ENCODE results near the gene TMEM167A.
A peak's percentile ranks its signal among the peaks of the same experiment; 100 is the strongest.
"Not testable (repeated sequence)": the region's sequence is repeated elsewhere in the genome, so short reads cannot be mapped to it uniquely, and the experiment has no call there.

TMEM167A gene

GRCh38 chr5:83090169-83090568 is 13.0 kb upstream of the TMEM167A start:
- Histone ChIP-seq H3K27me3 (ENCODE audit: control insufficient read depth in 1 of 2, insufficient read depth in 2 of 2, low read length in 2 of 2) (no peaks in the 10 kb centered on the region), H3K4me1 (ENCODE audit: control insufficient read depth, insufficient read depth, low read length) (no peaks in the 10 kb centered on the region), H3K9me3 (ENCODE audit: control insufficient read depth in 2 of 2, low read length in 2 of 2) (peaks cover 0 to 3% of the 10 kb centered on the region in 2 donors), H3K9ac (ENCODE audit: low read length in 2 of 2) (no peak overlapping the region), H3K36me3 (ENCODE audit: control insufficient read depth in 2 of 2, insufficient read depth in 2 of 2, low read length in 2 of 2) (no peaks in the 10 kb centered on the region), H3K27ac (ENCODE audit: low read length) (no peak overlapping the region), H3K4me3 (ENCODE audit: low read length in 2 of 2) (no peak overlapping the region)

- no peaks in the 10 kb centered on the region for H3K4me1 ChIP-seq (ENCODE audit: control insufficient read depth, insufficient read depth, low read length)
- H3K4me3 ChIP-seq (ENCODE audit: low read length in 2 of 2), result no peak overlapping the region
- H3K27ac ChIP-seq (ENCODE audit: low read length), result no peak overlapping the region
- H3K9ac ChIP-seq (ENCODE audit: low read length in 2 of 2), result no peak overlapping the region
- no peaks in the 10 kb centered on the region for H3K27me3 ChIP-seq (ENCODE audit: control insufficient read depth in 1 of 2, insufficient read depth in 2 of 2, low read length in 2 of 2)
- no peaks in the 10 kb centered on the region for H3K36me3 ChIP-seq (ENCODE audit: control insufficient read depth in 2 of 2, insufficient read depth in 2 of 2, low read length in 2 of 2)
- H3K9me3 ChIP-seq (ENCODE audit: control insufficient read depth in 2 of 2, low read length in 2 of 2), result no peaks in the 10 kb centered on the region
These were observed 7.9 kb upstream of the TMEM167A start for GRCh38 chr5:83085106-83085505.

GRCh38 chr5:83084336-83084735 is 7.1 kb upstream of the TMEM167A start:
- H3K36me3 ChIP-seq (ENCODE audit: control insufficient read depth in 2 of 2, insufficient read depth in 2 of 2, low read length in 2 of 2), result no peaks in the 10 kb centered on the region

GRCh38 chr5:83082750-83083149 is 5.6 kb upstream of the TMEM167A start:
- Histone ChIP-seq H3K4me1 (ENCODE audit: control insufficient read depth, insufficient read depth, low read length) (no peaks in the 10 kb centered on the region), H3K9ac (ENCODE audit: low read length in 2 of 2) (no peak overlapping the region), H3K27ac (ENCODE audit: low read length) (no peak overlapping the region), H3K36me3 (ENCODE audit: control insufficient read depth in 2 of 2, insufficient read depth in 2 of 2, low read length in 2 of 2) (no peaks in the 10 kb centered on the region), H3K4me3 (ENCODE audit: low read length in 2 of 2) (no peak overlapping the region), H3K27me3 (ENCODE audit: control insufficient read depth in 1 of 2, insufficient read depth in 2 of 2, low read length in 2 of 2) (no peaks in the 10 kb centered on the region), H3K9me3 (ENCODE audit: control insufficient read depth in 2 of 2, low read length in 2 of 2) (no peaks in the 10 kb centered on the region)

More at GRCh38 chr5:83084336-83084735, 7.1 kb upstream of the TMEM167A start:
- Histone ChIP-seq H3K27me3 (ENCODE audit: control insufficient read depth in 1 of 2, insufficient read depth in 2 of 2, low read length in 2 of 2) (no peaks in the 10 kb centered on the region), H3K9me3 (ENCODE audit: control insufficient read depth in 2 of 2, low read length in 2 of 2) (no peaks in the 10 kb centered on the region), H3K4me1 (ENCODE audit: control insufficient read depth, insufficient read depth, low read length) (no peaks in the 10 kb centered on the region), H3K9ac (ENCODE audit: low read length in 2 of 2) (no peak overlapping the region), H3K4me3 (ENCODE audit: low read length in 2 of 2) (no peak overlapping the region), H3K27ac (ENCODE audit: low read length) (no peak overlapping the region)

GRCh38 chr5:83077662-83078261 is 568 bp upstream of the TMEM167A start:
- Histone ChIP-seq H3K4me3 (ENCODE audit: low read length in 2 of 2) (peak overlapping the region; percentile 93 to 96), H3K27ac (ENCODE audit: low read length) (peak overlapping the region; percentile 66), H3K9me3 (ENCODE audit: control insufficient read depth in 2 of 2, low read length in 2 of 2) (no peaks in the 10 kb centered on the region), H3K36me3 (ENCODE audit: control insufficient read depth in 2 of 2, insufficient read depth in 2 of 2, low read length in 2 of 2) (no peaks in the 10 kb centered on the region), H3K4me1 (ENCODE audit: control insufficient read depth, insufficient read depth, low read length) (peaks cover 3% of the 10 kb centered on the region), H3K27me3 (ENCODE audit: control insufficient read depth in 1 of 2, insufficient read depth in 2 of 2, low read length in 2 of 2) (no peaks in the 10 kb centered on the region), H3K9ac (ENCODE audit: low read length in 2 of 2) (peak overlapping the region; percentile 91 to 95)

GRCh38 chr5:83072966-83073365 is 4.2 kb downstream of the TMEM167A start:
- Histone ChIP-seq H3K27me3 (ENCODE audit: control insufficient read depth in 1 of 2, insufficient read depth in 2 of 2, low read length in 2 of 2) (no peaks in the 10 kb centered on the region), H3K4me1 (ENCODE audit: control insufficient read depth, insufficient read depth, low read length) (peaks cover 3% of the 10 kb centered on the region), H3K9me3 (ENCODE audit: control insufficient read depth in 2 of 2, low read length in 2 of 2) (no peaks in the 10 kb centered on the region), H3K36me3 (ENCODE audit: control insufficient read depth in 2 of 2, insufficient read depth in 2 of 2, low read length in 2 of 2) (no peaks in the 10 kb centered on the region), H3K4me3 (ENCODE audit: low read length in 2 of 2) (no peak overlapping the region), H3K27ac (ENCODE audit: low read length) (no peak overlapping the region), H3K9ac (ENCODE audit: low read length in 2 of 2) (no peak overlapping the region)

- Histone ChIP-seq H3K4me1 (ENCODE audit: control insufficient read depth, insufficient read depth, low read length) (peaks cover 3% of the 10 kb centered on the region), H3K9me3 (ENCODE audit: control insufficient read depth in 2 of 2, low read length in 2 of 2) (no peaks in the 10 kb centered on the region), H3K36me3 (ENCODE audit: control insufficient read depth in 2 of 2, insufficient read depth in 2 of 2, low read length in 2 of 2) (no peaks in the 10 kb centered on the region), H3K27ac (ENCODE audit: low read length) (no peak overlapping the region), H3K4me3 (ENCODE audit: low read length in 2 of 2) (no peak overlapping the region), H3K9ac (ENCODE audit: low read length in 2 of 2) (no peak overlapping the region), H3K27me3 (ENCODE audit: control insufficient read depth in 1 of 2, insufficient read depth in 2 of 2, low read length in 2 of 2) (no peaks in the 10 kb centered on the region)
These were observed 5.7 kb downstream of the TMEM167A start for GRCh38 chr5:83071286-83072051.

- no peaks in the 10 kb centered on the region for H3K9me3 ChIP-seq (ENCODE audit: control insufficient read depth in 2 of 2, low read length in 2 of 2)
- H3K27ac ChIP-seq (ENCODE audit: low read length), result no peak overlapping the region
- H3K27me3 ChIP-seq (ENCODE audit: control insufficient read depth in 1 of 2, insufficient read depth in 2 of 2, low read length in 2 of 2), result no peaks in the 10 kb centered on the region
- H3K4me1 ChIP-seq (ENCODE audit: control insufficient read depth, insufficient read depth, low read length), result no peaks in the 10 kb centered on the region
- H3K9ac ChIP-seq (ENCODE audit: low read length in 2 of 2), result no peak overlapping the region
- no peak overlapping the region for H3K4me3 ChIP-seq (ENCODE audit: low read length in 2 of 2)
- H3K36me3 ChIP-seq (ENCODE audit: control insufficient read depth in 2 of 2, insufficient read depth in 2 of 2, low read length in 2 of 2), result no peaks in the 10 kb centered on the region
These were observed 7.9 kb downstream of the TMEM167A start for GRCh38 chr5:83069096-83069799.

- not testable (repeated sequence) for H3K4me1 ChIP-seq (ENCODE audit: control insufficient read depth, insufficient read depth, low read length); H3K36me3 ChIP-seq (ENCODE audit: control insufficient read depth in 2 of 2, insufficient read depth in 2 of 2, low read length in 2 of 2)
These were observed 9.8 kb downstream of the TMEM167A start for GRCh38 chr5:83067377-83067776.

GRCh38 chr5:83066548-83067110 is 10.6 kb downstream of the TMEM167A start:
- Histone ChIP-seq H3K36me3 (ENCODE audit: control insufficient read depth in 2 of 2, insufficient read depth in 2 of 2, low read length in 2 of 2) (no peaks in the 10 kb centered on the region), H3K9ac (ENCODE audit: low read length in 2 of 2) (no peak overlapping the region), H3K27ac (ENCODE audit: low read length) (no peak overlapping the region), H3K9me3 (ENCODE audit: control insufficient read depth in 2 of 2, low read length in 2 of 2) (no peaks in the 10 kb centered on the region), H3K4me1 (ENCODE audit: control insufficient read depth, insufficient read depth, low read length) (no peaks in the 10 kb centered on the region), H3K4me3 (ENCODE audit: low read length in 2 of 2) (no peak overlapping the region), H3K27me3 (ENCODE audit: control insufficient read depth in 1 of 2, insufficient read depth in 2 of 2, low read length in 2 of 2) (no peaks in the 10 kb centered on the region)

More at GRCh38 chr5:83067377-83067776, 9.8 kb downstream of the TMEM167A start:
- H3K9ac ChIP-seq (ENCODE audit: low read length in 2 of 2); H3K4me3 ChIP-seq (ENCODE audit: low read length in 2 of 2); H3K27me3 ChIP-seq (ENCODE audit: control insufficient read depth in 1 of 2, insufficient read depth in 2 of 2, low read length in 2 of 2); H3K27ac ChIP-seq (ENCODE audit: low read length); H3K9me3 ChIP-seq (ENCODE audit: control insufficient read depth in 2 of 2, low read length in 2 of 2): not testable (repeated sequence)
